Activated T-cell treated with anti-CD3 and anti-CD28 coated beads, Interleukin-2, amount 50 U/mL, for 72 hours (primary cell): ENCODE data around the gene IL22RA2. TPM values are rescaled to one million over a fixed set of nuclear protein-coding genes. Genes with fewer than 3 reads are reported as not detected.

Experiments used
- ATAC-seq, 2 donors: fragments of 150-1000 bp; cut with Tn5 transposase; replicated peaks in 1 of 2; 2 replicates each; pipeline ENCODE4 v1.10.0; 2021; ENCODE audit warnings: moderate library complexity in 2 of 2, mild to moderate bottlenecking in 1 of 2
- DNase-seq, 2 donors: peaks; one replicate each; pipeline ENCODE4 v3.0.0; 2021 to 2022; ENCODE audit warnings: mixed read lengths in 1 of 2
- H3K27ac Mint-ChIP-seq: one replicate; pipeline ENCODE4 v1.8.0; 2022; ENCODE audit warnings: mild to moderate bottlenecking, moderate library complexity, mixed read lengths
- H3K27me3 Mint-ChIP-seq: one replicate; pipeline ENCODE4 v1.8.0; 2022; ENCODE audit warnings: low read depth, mixed read lengths
- H3K36me3 Mint-ChIP-seq, 2 donors: one replicate each; pipeline ENCODE4 v1.8.0; 2022; ENCODE audit warnings: mixed read lengths in 2 of 2, mild to moderate bottlenecking in 1 of 2; ENCODE audit not compliant: insufficient read depth in 2 of 2
- H3K4me1 Mint-ChIP-seq: one replicate; pipeline ENCODE4 v1.8.0; 2022; ENCODE audit warnings: low read depth, mixed read lengths
- H3K4me3 Mint-ChIP-seq, 2 donors: one replicate each; pipeline ENCODE4 v1.8.0; 2022; ENCODE audit warnings: mild to moderate bottlenecking in 2 of 2, mixed read lengths in 2 of 2, moderate library complexity in 2 of 2
- H3K9me3 Mint-ChIP-seq, 2 donors: one replicate each; pipeline ENCODE4 v1.8.0; 2022; ENCODE audit warnings: mixed read lengths in 2 of 2
- total RNA-seq, 2 donors: library from RNA; stranded (reverse); gene quantifications; one replicate each; pipeline ENCODE4 v1.2.3, GENCODE V29; 2022

IL22RA2 gene
- total RNA-seq, 2 donors from 2014 or later = not detected

DNA sequence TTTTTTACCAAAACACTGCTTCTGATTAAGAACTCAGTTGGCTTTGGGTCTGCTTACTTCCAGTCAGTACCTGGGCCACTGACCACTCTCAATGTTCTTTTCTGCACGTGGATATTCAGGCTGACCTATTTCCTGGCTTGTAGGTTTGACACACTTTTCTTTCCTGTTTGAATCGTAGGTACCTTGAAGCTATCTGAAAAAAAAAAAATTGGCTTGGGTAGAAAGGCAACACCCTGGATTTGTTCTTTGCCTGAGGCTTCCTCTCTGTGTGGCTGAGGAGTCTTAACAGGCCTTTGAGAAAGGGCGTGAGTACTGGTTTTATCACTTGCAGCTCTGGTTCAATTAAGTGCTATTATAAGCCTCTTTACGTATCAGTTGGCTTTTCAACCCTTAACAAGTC lies 68.1 kb downstream of the IL22RA2 start:
- ATAC-seq (no peak), DNase-seq (no peak)
- Mint-ChIP-seq H3K4me1 (peaks cover 34% of the 10 kb centered on the region), H3K36me3 (peaks cover 4% of the 10 kb centered on the region in 2 donors), H3K27me3 (no peaks in the 10 kb centered on the region), H3K9me3 (peaks cover 2 to 4% of the 10 kb centered on the region in 2 donors), H3K4me3 (no peak overlapping the region), H3K27ac (no peak overlapping the region)

- ATAC-seq = no peak
- Mint-ChIP-seq H3K9me3 (peaks cover 2 to 4% of the 10 kb centered on the region in 2 donors), H3K4me1 (peaks cover 36% of the 10 kb centered on the region), H3K4me3 (no peak overlapping the region), H3K36me3 (peaks cover 4% of the 10 kb centered on the region in 2 donors), H3K27me3 (no peaks in the 10 kb centered on the region), H3K27ac (no peak overlapping the region)
- no peak for DNase-seq
These were observed 68.5 kb downstream of the IL22RA2 start for GRCh38 chr6:137104926-137105325.

- peaks cover 2% of the 10 kb centered on the region in 2 donors for H3K9me3 Mint-ChIP-seq
These were observed 70.5 kb downstream of the IL22RA2 start for GRCh38 chr6:137102851-137103492.

DNA sequence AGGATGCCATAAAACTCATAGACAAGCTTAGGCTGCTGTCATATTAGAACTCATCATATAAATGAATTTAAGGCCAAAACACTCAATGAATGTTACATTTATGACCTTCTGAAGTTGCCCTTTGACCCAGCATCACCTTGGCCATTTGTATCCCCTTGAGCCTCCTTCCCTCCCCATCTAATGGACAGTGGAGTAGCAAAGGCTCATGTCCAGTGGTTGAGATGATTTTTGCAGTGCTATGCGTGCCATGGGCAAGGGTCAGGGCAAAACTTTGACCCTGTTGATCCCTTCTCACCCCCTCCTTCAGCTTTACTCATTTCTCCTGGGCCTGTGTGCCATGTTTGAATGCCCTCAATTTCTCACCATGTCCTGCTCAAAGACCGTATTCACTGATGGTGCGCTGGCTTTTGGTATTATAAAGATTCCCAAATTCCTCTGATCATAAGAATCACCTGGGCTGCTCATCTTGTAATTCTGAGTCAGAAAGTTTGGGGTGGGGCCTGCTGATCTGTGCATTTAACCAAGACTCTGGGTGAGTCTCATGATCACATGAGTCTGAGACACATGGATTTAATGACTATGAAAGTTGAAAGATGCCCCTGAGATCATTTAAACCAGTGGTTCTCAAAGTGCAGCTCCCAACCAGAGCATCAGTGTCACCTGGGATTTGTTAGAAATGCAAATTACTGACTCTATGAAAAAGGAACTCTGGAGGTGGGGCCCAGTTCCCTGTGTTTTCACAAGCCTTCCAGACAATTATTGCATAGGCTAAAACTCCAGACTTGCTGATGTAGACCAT lies 71.2 kb downstream of the IL22RA2 start:
- DNase-seq (peak in 1 of 2 donors; percentile 20), ATAC-seq (peak; percentile 46 to 49)
- Mint-ChIP-seq H3K36me3 (peaks cover 2% of the 10 kb centered on the region in 2 donors), H3K4me1 (peaks cover 49% of the 10 kb centered on the region), H3K9me3 (peaks cover 2% of the 10 kb centered on the region in 2 donors), H3K27me3 (no peaks in the 10 kb centered on the region), H3K4me3 (peak overlapping the region; percentile 31 to 46), H3K27ac (peak overlapping the region; percentile 25)

More at GRCh38 chr6:137102851-137103492, 70.5 kb downstream of the IL22RA2 start:
- Mint-ChIP-seq H3K4me1 (peaks cover 46% of the 10 kb centered on the region), H3K27me3 (no peaks in the 10 kb centered on the region), H3K4me3 (peak overlapping the region; percentile 31 to 46), H3K36me3 (peaks cover 2% of the 10 kb centered on the region in 2 donors), H3K27ac (peak overlapping the region; percentile 25)
- peak; percentile 92 to 95 for ATAC-seq
- DNase-seq = peak; percentile 58 to 67

DNA sequence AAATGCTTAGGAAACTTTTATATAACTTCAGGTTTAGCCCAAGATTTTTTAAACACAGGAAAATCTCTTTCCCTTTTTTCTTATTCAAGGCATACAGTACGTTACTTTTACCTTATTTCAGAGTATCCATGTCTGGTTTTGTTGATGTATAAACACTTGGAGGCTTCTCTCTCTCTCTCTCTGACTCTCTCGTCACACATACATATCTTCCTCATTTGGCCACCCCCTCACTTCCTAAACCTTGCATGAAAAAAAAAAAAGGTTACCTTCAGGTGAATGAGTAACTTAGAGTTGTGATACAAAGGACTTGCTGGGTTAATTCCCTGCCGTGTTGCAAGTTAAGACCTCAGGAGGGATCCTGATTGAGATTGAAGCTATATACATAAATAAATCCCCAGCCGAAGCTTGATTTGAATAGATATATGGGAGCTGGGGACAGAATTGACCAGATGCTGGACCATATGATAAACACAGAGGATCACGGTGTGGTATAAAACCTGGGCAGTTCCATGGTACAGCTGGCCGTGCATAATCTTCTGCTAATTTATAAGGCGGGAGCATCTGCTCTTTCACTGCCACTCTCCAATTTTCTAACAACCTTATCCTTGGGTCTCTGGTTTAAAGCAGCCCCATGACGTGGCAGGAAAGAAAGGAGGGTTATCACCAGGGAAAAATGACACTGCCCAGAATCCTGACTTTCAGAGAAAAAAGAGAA lies 73.6 kb downstream of the IL22RA2 start:
- peaks cover 2% of the 10 kb centered on the region in 2 donors for H3K36me3 Mint-ChIP-seq
- ATAC-seq = no peak

DNA sequence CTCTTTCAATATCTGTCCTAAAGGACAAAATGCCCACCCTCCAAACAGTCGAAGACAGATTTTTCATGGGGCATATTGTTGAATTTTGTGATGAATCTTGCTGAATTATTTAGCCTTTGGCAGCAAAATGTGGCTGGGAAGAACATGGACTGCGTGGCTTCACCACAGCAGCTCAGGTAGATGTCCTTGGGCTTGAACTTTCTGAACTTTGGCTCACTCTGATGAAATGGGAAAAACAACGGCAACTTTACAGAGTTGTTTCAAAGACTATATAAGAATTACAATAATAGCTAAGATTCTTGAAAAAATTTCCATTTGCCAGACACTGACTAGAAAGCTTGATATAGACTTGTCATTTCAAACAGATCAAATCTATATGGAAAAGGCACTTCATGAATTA lies 75.9 kb downstream of the IL22RA2 start:
- Mint-ChIP-seq H3K9me3 (peaks cover 2% of the 10 kb centered on the region in 2 donors), H3K36me3 (peaks cover 2% of the 10 kb centered on the region in 2 donors), H3K4me1 (peaks cover 59% of the 10 kb centered on the region), H3K4me3 (no peak overlapping the region), H3K27ac (peak overlapping the region; percentile 57), H3K27me3 (no peaks in the 10 kb centered on the region)
- no peak for ATAC-seq
- no peak for DNase-seq

More for the DNA sequence above, 73.6 kb downstream of the IL22RA2 start:
- Mint-ChIP-seq H3K4me1 (peaks cover 57% of the 10 kb centered on the region), H3K27ac (no peak overlapping the region), H3K4me3 (no peak overlapping the region), H3K9me3 (peaks cover 2% of the 10 kb centered on the region in 2 donors), H3K27me3 (no peaks in the 10 kb centered on the region)
- no peak for DNase-seq

- no peaks in the 10 kb centered on the region for H3K9me3 Mint-ChIP-seq
- H3K36me3 Mint-ChIP-seq = no peaks in the 10 kb centered on the region
- peak overlapping the region in 1 of 2 donors; percentile 46 for H3K4me3 Mint-ChIP-seq
These were observed 76.4 kb downstream of the IL22RA2 start for GRCh38 chr6:137097057-137097456.

DNA sequence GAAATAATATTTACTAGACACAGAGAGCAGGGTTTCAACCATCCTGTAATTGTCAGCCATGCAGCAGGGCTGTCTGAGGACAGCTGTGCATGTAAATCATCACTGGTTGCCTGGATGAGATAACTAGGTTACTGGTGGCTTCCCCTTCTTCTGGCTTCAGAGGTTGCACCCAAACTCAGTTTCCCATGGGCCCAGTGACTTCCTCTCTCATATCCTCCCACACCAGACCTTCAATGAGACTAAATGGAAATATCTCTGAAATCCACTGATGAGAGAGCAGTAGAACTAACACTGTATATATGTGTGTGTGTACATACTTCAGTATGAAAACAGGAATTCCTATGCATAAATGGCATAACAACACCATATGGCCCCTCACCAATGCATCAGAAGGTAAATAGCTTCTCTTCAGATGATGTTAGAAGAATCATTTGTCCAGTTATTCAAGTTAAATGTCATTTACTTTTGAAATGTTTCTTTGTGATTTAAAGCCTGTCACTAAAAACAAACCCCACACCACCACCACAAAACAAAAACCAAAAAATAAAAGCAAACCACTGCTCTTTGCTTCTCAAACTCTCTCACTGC lies 77.7 kb downstream of the IL22RA2 start:
- H3K36me3 Mint-ChIP-seq = no peaks in the 10 kb centered on the region
- peak overlapping the region; percentile 11 for H3K27ac Mint-ChIP-seq
- H3K9me3 Mint-ChIP-seq = no peaks in the 10 kb centered on the region
- ATAC-seq = peak; percentile 36 to 47
- DNase-seq = peak; percentile 25 to 29
- H3K27me3 Mint-ChIP-seq = peaks cover 11% of the 10 kb centered on the region
- H3K4me3 Mint-ChIP-seq = peak overlapping the region in 1 of 2 donors; percentile 17
- H3K4me1 Mint-ChIP-seq = peaks cover 54% of the 10 kb centered on the region

More at GRCh38 chr6:137097057-137097456, 76.4 kb downstream of the IL22RA2 start:
- no peaks in the 10 kb centered on the region for H3K27me3 Mint-ChIP-seq
- ATAC-seq (peak in 1 of 2 donors; percentile 23), DNase-seq (no peak)
- peaks cover 54% of the 10 kb centered on the region for H3K4me1 Mint-ChIP-seq
- peak overlapping the region; percentile 71 for H3K27ac Mint-ChIP-seq

- Mint-ChIP-seq H3K9me3 (no peaks in the 10 kb centered on the region), H3K27ac (no peak overlapping the region), H3K27me3 (peaks cover 11% of the 10 kb centered on the region), H3K36me3 (no peaks in the 10 kb centered on the region), H3K4me1 (peaks cover 54% of the 10 kb centered on the region), H3K4me3 (peak overlapping the region; percentile 36 to 47)
- ATAC-seq (no peak), DNase-seq (no peak)
These were observed 78.4 kb downstream of the IL22RA2 start for GRCh38 chr6:137095093-137095492.

DNA sequence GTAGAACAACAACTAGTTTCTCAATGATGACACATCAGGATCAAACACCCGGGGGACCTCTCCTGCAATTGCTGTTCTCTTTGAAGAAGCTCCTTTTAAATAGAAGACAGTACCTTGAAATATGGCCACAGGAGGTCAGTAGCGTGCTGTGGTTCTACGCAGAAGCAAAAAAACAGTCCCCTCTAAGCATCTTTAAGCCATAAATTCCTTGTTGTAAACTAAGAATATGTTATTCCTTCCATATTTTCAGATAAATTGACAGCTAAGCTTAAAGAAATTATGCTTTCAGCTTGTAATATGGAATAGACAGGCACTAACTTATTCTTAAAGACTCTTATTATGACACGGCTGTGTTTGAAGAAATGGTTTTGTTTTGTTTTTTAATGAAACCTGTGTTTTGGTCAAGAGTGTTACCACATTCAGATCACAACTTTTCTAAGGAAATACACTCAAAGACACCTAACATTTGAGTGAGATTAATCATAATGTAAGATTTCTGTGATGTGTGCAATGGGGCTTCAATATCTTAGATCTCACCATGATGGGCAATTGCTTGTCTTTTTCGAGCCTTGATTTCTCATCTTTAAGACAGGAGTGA lies 78.9 kb downstream of the IL22RA2 start:
- Mint-ChIP-seq H3K27ac (peak overlapping the region; percentile 34), H3K27me3 (peaks cover 11% of the 10 kb centered on the region), H3K36me3 (no peaks in the 10 kb centered on the region), H3K4me3 (peak overlapping the region; percentile 36 to 47), H3K9me3 (no peaks in the 10 kb centered on the region), H3K4me1 (peaks cover 48% of the 10 kb centered on the region)
- DNase-seq = peak; percentile 63 to 66
- peak; percentile 58 to 60 for ATAC-seq
